IMR-90 (cell line): ENCODE data around the gene PIGW. TPM values are rescaled to one million over a fixed set of nuclear protein-coding genes. Genes with fewer than 3 reads are reported as not detected.

Experiments used
- ATAC-seq: fragments of 200-7000 bp; cut with Tn5 transposase; 2 replicates; pipeline ENCODE4 v1.9.1; 2020; ENCODE audit warnings: low read depth, mild to moderate bottlenecking, moderate library complexity
- BruUV-seq: library from RNA; stranded (reverse); fragments of 400-500 nt; replicated peaks from 2 replicates; lab custom pipeline; 2021; lab: Mats Ljungman, UMichigan
- CTCF ChIA-PET: fragments of 300-600 bp; formaldehyde crosslinking; extraction: SDS; loops from one replicate; lab custom pipeline; 2021; ENCODE audit warnings: antibody characterized with exemption; lab: Yijun Ruan, JAX
- POLR2A ChIA-PET: fragments of 300-600 bp; sonication (Branson Sonifier 250); formaldehyde crosslinking; loops from one replicate; lab custom pipeline; 2022; ENCODE audit warnings: antibody characterized with exemption; ENCODE audit not compliant: unreplicated experiment; lab: Charles Lee
- DNase-seq: peaks from one replicate; pipeline ENCODE4 v3.0.0; 2013
- H2AFZ ChIP-seq: replicated peaks from 2 replicates; pipeline ENCODE3; 2013; ENCODE audit warnings: low read length, mild to moderate bottlenecking; ENCODE audit not compliant: poor library complexity
- H2AK5ac ChIP-seq: 2 replicates; pipeline ENCODE4 v1.6.1; 2013; ENCODE audit warnings: low read depth, low read length, inconsistent platforms
- H2AK9ac ChIP-seq: replicated peaks from 2 replicates; pipeline ENCODE3; 2013; ENCODE audit warnings: mild to moderate bottlenecking, low read depth, low read length, moderate library complexity; ENCODE audit not compliant: poor library complexity
- H2BK120ac ChIP-seq: 2 replicates; pipeline ENCODE4 v1.6.1; 2013; ENCODE audit warnings: low read depth, low read length, inconsistent platforms
- H2BK15ac ChIP-seq: 3 replicates; pipeline ENCODE4 v1.6.1; 2013; ENCODE audit warnings: low read depth, low read length, inconsistent platforms
- H2BK20ac ChIP-seq: 2 replicates; pipeline ENCODE4 v1.6.1; 2013; ENCODE audit warnings: low read depth, mild to moderate bottlenecking, inconsistent platforms, low read length, moderate library complexity
- H2BK5ac ChIP-seq: 2 replicates; pipeline ENCODE4 v1.6.1; 2013; ENCODE audit warnings: mild to moderate bottlenecking, low read depth, low read length, inconsistent platforms; ENCODE audit not compliant: poor library complexity, severe bottlenecking
- H3K14ac ChIP-seq: replicated peaks from 2 replicates; pipeline ENCODE4 v1.6.1; 2013; ENCODE audit warnings: low read depth, low read length, inconsistent platforms
- H3K18ac ChIP-seq: 2 replicates; pipeline ENCODE4 v1.6.1; 2013; ENCODE audit warnings: low read depth, low read length, control low read depth
- H3K23ac ChIP-seq: 2 replicates; pipeline ENCODE4 v1.6.1; 2013; ENCODE audit warnings: low read depth, low read length, inconsistent platforms
- H3K27ac ChIP-seq: 2 replicates; pipeline ENCODE4 v1.5.1; 2013; ENCODE audit warnings: mild to moderate bottlenecking, control low read depth, low read length; ENCODE audit not compliant: insufficient read depth
- H3K27me3 ChIP-seq: 2 replicates; pipeline ENCODE4 v1.6.1; 2013; ENCODE audit warnings: low read length; ENCODE audit not compliant: control insufficient read depth, insufficient read depth
- H3K36me3 ChIP-seq: 2 replicates; pipeline ENCODE4 v1.6.1; 2013; ENCODE audit warnings: low read length, mixed read lengths; ENCODE audit not compliant: control insufficient read depth, insufficient read depth
- H3K4ac ChIP-seq: 2 replicates; pipeline ENCODE4 v1.6.1; 2013; ENCODE audit warnings: low read depth, low read length, inconsistent platforms
- H3K4me1 ChIP-seq: 2 replicates; pipeline ENCODE4 v1.6.1; 2013; ENCODE audit warnings: low read length, mixed read lengths; ENCODE audit not compliant: control insufficient read depth, insufficient read depth
- H3K4me2 ChIP-seq: 2 replicates; pipeline ENCODE4 v1.6.1; 2013; ENCODE audit warnings: low read depth, mild to moderate bottlenecking, control low read depth, low read length, moderate library complexity
- H3K4me3 ChIP-seq: 2 replicates; pipeline ENCODE4 v1.5.1; 2013; ENCODE audit warnings: low read depth, mild to moderate bottlenecking, control low read depth, low read length, moderate library complexity; ENCODE audit not compliant: insufficient read depth
- H3K56ac ChIP-seq: 2 replicates; pipeline ENCODE4 v1.6.1; 2013; ENCODE audit warnings: low read length, inconsistent platforms; ENCODE audit not compliant: insufficient read depth; ENCODE audit errors: extremely low read depth
- H3K79me1 ChIP-seq, 2 experiments: 2 replicates each; pipeline ENCODE4 v1.6.1; 2013; ENCODE audit warnings: low read length in 2 of 2, inconsistent platforms in 1 of 2, low read depth in 1 of 2
- H3K9ac ChIP-seq: 2 replicates; pipeline ENCODE4 v1.6.1; 2013; ENCODE audit warnings: low read depth, low read length, control low read depth
- H3K9me1 ChIP-seq: 2 replicates; pipeline ENCODE4 v1.6.1; 2013; ENCODE audit warnings: low read length, inconsistent platforms; ENCODE audit not compliant: insufficient read depth
- H3K9me3 ChIP-seq: 2 replicates; pipeline ENCODE4 v1.6.1; 2013; ENCODE audit warnings: low read length; ENCODE audit not compliant: control insufficient read depth, insufficient read depth
- H4K20me1 ChIP-seq: 2 replicates; pipeline ENCODE4 v1.6.1; 2013; ENCODE audit warnings: low read length, inconsistent platforms; ENCODE audit not compliant: insufficient read depth
- H4K5ac ChIP-seq: 2 replicates; pipeline ENCODE4 v1.6.1; 2013; ENCODE audit warnings: mild to moderate bottlenecking, low read depth, low read length, control low read depth
- H4K8ac ChIP-seq, 2 experiments: 2 replicates each; pipeline ENCODE4 v1.6.1; 2013; ENCODE audit warnings: low read depth in 2 of 2, low read length in 2 of 2, control low read depth in 1 of 2, inconsistent platforms in 1 of 2
- H4K91ac ChIP-seq: 2 replicates; pipeline ENCODE4 v1.6.1; 2013; ENCODE audit warnings: low read depth, low read length, inconsistent platforms; ENCODE audit not compliant: insufficient read depth
- CTCF ChIP-seq: conservative IDR thresholded peaks from 2 replicates; pipeline ENCODE4 v1.5.1; 2012; ENCODE audit warnings: mild to moderate bottlenecking, low read depth, low read length, improper control_type of control experiment
- ELK1 ChIP-seq: fragments of 150-350 bp; IDR thresholded peaks from 2 replicates; pipeline ENCODE4 v1.6.1; 2016; ENCODE audit warnings: low read depth, mild to moderate bottlenecking, low read length, moderate library complexity, borderline replicate concordance
- MAFK ChIP-seq: IDR thresholded peaks from 2 replicates; pipeline ENCODE4 v1.6.1; 2012; ENCODE audit warnings: low read depth, low read length, improper control_type of control experiment
- WGBS, 2 experiments: methylation state at CpG; one replicate each; pipeline versions ENCODE4 v1.1.5 to v1.1.7; 2013; ENCODE audit warnings: missing lambda C conversion rate in 2 of 2; ENCODE audit not compliant: insufficient read length in 1 of 2; ENCODE audit errors: extremely low coverage in 2 of 2; 5-methylcytosine and 5-hydroxymethylcytosine counted together
- dilution Hi-C: fragments of 300-500 bp; cut with HindIII; formaldehyde crosslinking; loops from one replicate; pipeline ENCODE4 v1.14.3; 2018; ENCODE audit warnings: low sequenced_read_pairs; ENCODE audit not compliant: unreplicated experiment
- in situ Hi-C: fragments of 300-500 bp; cut with MboI; formaldehyde crosslinking; loops from 3 replicates; pipeline ENCODE4 v1.14.3; 2019; ENCODE audit warnings: low sequenced_read_pairs, inconsistent platforms, mixed read lengths
- intact Hi-C: fragments of 100-400 bp; cut with micrococcal nuclease; formaldehyde crosslinking; loops from 2 replicates; pipeline ENCODE4 v1.10.0; 2022
- polyA plus RNA-seq, 3 experiments: library from polyadenylated mRNA; depleted of rRNA; stranded (reverse); fragments of >200 nt; gene quantifications; 2 replicates each; pipeline ENCODE4 v1.2.3, GENCODE V29; 2012; ENCODE audit warnings: low replicate concordance in 1 of 3
- total RNA-seq: library from RNA; depleted of rRNA; stranded (reverse); fragments of >200 nt; gene quantifications from 2 replicates; pipeline ENCODE4 v1.2.3, GENCODE V29; 2012

PIGW gene
- total and polyA plus RNA-seq, 2 of the 4 experiments (the other 2 are of a cell fraction): 4.5 to 5.5 TPM

- in situ Hi-C loops: no loop called here
- ATAC-seq: no peak
- H3K9ac ChIP-seq: no peak overlapping the region
- no peak overlapping the region for H3K56ac ChIP-seq
- H2AFZ ChIP-seq: no peak overlapping the region
- no TSS peak for BruUV-seq
- WGBS, 2 experiments: 100% methylated on average over 1 of the region's 5 CpGs; no CpG with 5 or more reads in 1 of the 2 experiments
- H4K8ac ChIP-seq: no peak overlapping the region
- H3K27me3 ChIP-seq: no peaks in the 10 kb centered on the region
- H2AK5ac ChIP-seq: no peak overlapping the region
- H3K27ac ChIP-seq: no peak overlapping the region
- H2BK5ac ChIP-seq: no peak overlapping the region
- H4K91ac ChIP-seq: no peak overlapping the region
- H3K4me3 ChIP-seq: no peak overlapping the region
- H2BK120ac ChIP-seq: no peak overlapping the region
- POLR2A ChIA-PET: no interaction called here
- H3K36me3 ChIP-seq: peaks cover 36% of the 10 kb centered on the region
- H3K14ac ChIP-seq: no peak overlapping the region
- no peak overlapping the region for H2AK9ac ChIP-seq
- no peak overlapping the region for H3K23ac ChIP-seq
- H3K79me1 ChIP-seq: no peaks in the 10 kb centered on the region
- H2BK15ac ChIP-seq: no peak overlapping the region
- DNase-seq: no peak
- dilution Hi-C loops: no loop called here
- no peaks in the 10 kb centered on the region for H3K9me3 ChIP-seq
- no peak overlapping the region for H3K4ac ChIP-seq
- H3K4me1 ChIP-seq: no peaks in the 10 kb centered on the region
- H4K20me1 ChIP-seq: no peaks in the 10 kb centered on the region
- intact Hi-C loops: no loop called here
- no peak overlapping the region for H3K4me2 ChIP-seq
- H4K5ac ChIP-seq: no peak overlapping the region
- CTCF ChIA-PET: no interaction called here
- no peak for TF ChIP-seq CTCF
- TF ChIP-seq ELK1: no peak
- no peak for TF ChIP-seq MAFK
- peaks cover 15% of the 10 kb centered on the region for H3K9me1 ChIP-seq
- no peak overlapping the region for H3K18ac ChIP-seq
- no peak overlapping the region for H2BK20ac ChIP-seq
These were observed 22.1 kb upstream of the PIGW start for GRCh38 chr17:36512641-36513040.
